Smooth muscle cell (in vitro differentiated cells): ENCODE data around the gene CD58. TPM values are rescaled to one million over a fixed set of nuclear protein-coding genes. Genes with fewer than 3 reads are reported as not detected.

Experiments
- DNase-seq: peaks from one replicate; lab custom pipeline; 2025; ENCODE audit not compliant: unreplicated experiment; lab: John Stamatoyannopoulos, UW
- H2AFZ ChIP-seq: fragments of 200-600 bp; sonication (generic); 2 replicates; pipeline ENCODE4 v1.6.0; 2016; ENCODE audit warnings: antibody characterized with exemption, low read depth, mild to moderate bottlenecking
- H3F3A ChIP-seq: fragments of 200-600 bp; sonication (generic); 2 replicates; pipeline ENCODE4 v1.6.0; 2017; ENCODE audit warnings: antibody characterized with exemption, low read depth
- H3K27ac ChIP-seq: fragments of 200-600 bp; sonication (generic); 2 replicates; pipeline ENCODE4 v1.5.1; 2016; ENCODE audit warnings: low read depth, mild to moderate bottlenecking
- H3K27me3 ChIP-seq: fragments of 200-600 bp; sonication (generic); 2 replicates; pipeline ENCODE4 v1.6.1; 2016; ENCODE audit warnings: low read depth, mild to moderate bottlenecking
- H3K36me3 ChIP-seq: fragments of 200-600 bp; sonication (generic); 2 replicates; pipeline ENCODE4 v1.5.1; 2016; ENCODE audit warnings: low read depth
- H3K4me1 ChIP-seq: fragments of 200-600 bp; sonication (generic); 2 replicates; pipeline ENCODE4 v1.5.1; 2016; ENCODE audit warnings: low read depth
- H3K4me2 ChIP-seq: fragments of 200-600 bp; sonication (generic); 2 replicates; pipeline ENCODE4 v1.6.0; 2016; ENCODE audit warnings: mild to moderate bottlenecking
- H3K4me3 ChIP-seq: fragments of 200-600 bp; sonication (generic); 2 replicates; pipeline ENCODE4 v1.5.1; 2016; ENCODE audit warnings: mild to moderate bottlenecking
- H3K79me2 ChIP-seq: fragments of 200-600 bp; sonication (generic); 2 replicates; pipeline ENCODE4 v1.6.0; 2016; ENCODE audit warnings: low read depth, mild to moderate bottlenecking
- H3K9ac ChIP-seq: fragments of 200-600 bp; sonication (generic); 2 replicates; pipeline ENCODE4 v1.6.0; 2016; ENCODE audit warnings: low read depth
- H3K9me3 ChIP-seq: fragments of 200-600 bp; sonication (generic); replicated peaks from 2 replicates; pipeline ENCODE4 v1.5.1; 2016; ENCODE audit warnings: low read depth
- H4K20me1 ChIP-seq: fragments of 200-600 bp; sonication (generic); 2 replicates; pipeline ENCODE4 v1.6.0; 2016; ENCODE audit warnings: low read depth
- WGBS: methylation state at CpG from one replicate; pipeline ENCODE4 v1.1.7; 2016; ENCODE audit warnings: low lambda C conversion rate; 5-methylcytosine and 5-hydroxymethylcytosine counted together
- polyA plus RNA-seq: library from polyadenylated mRNA; unstranded; fragments of >200 nt; fragmentation: Nextera tagmentation; extraction: Ambion mirVana; gene quantifications from 2 replicates; pipeline ENCODE4 v1.2.1, GENCODE V29; 2016
- total RNA-seq: library from RNA; depleted of rRNA; stranded (reverse); fragments of >200 nt; gene quantifications from 2 replicates; pipeline ENCODE4 v1.2.3, GENCODE V29; 2014
- TF ChIP-seq, protein P1 (sequence below): fragments of 200-600 bp; sonication (generic); IDR thresholded peaks from 2 replicates; pipeline ENCODE4 v1.5.1; 2017; ENCODE audit warnings: borderline replicate concordance, mild to moderate bottlenecking, antibody characterized with exemption; ENCODE audit not compliant: insufficient read depth, poor library complexity, severe bottlenecking

The CD58 gene
- total and polyA plus RNA-seq, 2 experiments from 2014 or later: 33.5 to 43.8 TPM

DNA sequence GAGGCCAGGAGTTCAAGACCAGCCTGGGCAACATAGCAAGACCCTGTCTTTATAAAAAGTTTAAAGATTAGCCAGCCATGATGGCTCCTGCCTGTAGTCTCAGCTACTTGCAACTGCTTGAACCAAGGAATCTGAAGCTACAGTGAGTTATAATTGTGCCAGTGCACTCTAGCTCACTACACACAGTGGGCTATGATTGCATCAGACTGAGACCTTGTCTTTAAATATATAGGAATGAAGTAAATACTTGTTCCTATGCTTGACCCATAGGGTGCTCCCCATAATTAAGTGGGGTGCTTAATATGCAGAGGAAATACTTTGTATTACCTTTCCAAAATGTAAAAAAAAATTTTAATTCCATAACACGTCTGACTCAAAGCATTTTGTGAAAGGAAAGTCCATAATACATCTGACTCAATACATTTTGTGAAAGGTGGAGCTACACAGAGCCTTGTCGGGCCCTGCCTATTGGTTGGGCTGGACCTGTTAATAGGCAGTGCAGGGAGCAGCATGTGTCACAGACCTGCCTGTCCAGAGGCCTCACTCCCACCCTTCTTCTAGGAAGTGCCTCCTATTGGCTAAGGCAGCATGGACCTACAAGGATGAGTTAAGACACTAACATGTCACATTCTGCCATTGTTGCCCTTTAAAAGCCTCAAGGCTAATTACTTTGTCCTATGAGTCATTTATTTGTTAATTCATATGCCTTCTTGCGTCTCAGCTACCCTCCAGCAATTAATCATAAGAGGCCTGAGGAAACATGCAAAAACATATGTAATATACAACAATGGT, 33.6 kb downstream of the CD58 start:
- Histone ChIP-seq H3F3A (no peaks in the 10 kb centered on the region), H3K9me3 (no peaks in the 10 kb centered on the region), H3K27ac (peak overlapping the region; percentile 69), H3K36me3 (peaks cover 4% of the 10 kb centered on the region), H3K79me2 (no peaks in the 10 kb centered on the region), H2AFZ (no peak overlapping the region), H3K4me3 (no peak overlapping the region), H4K20me1 (no peaks in the 10 kb centered on the region), H3K27me3 (no peaks in the 10 kb centered on the region), H3K9ac (no peak overlapping the region), H3K4me2 (no peak overlapping the region), H3K4me1 (no peaks in the 10 kb centered on the region)
- TF ChIP-seq, protein P1, sequence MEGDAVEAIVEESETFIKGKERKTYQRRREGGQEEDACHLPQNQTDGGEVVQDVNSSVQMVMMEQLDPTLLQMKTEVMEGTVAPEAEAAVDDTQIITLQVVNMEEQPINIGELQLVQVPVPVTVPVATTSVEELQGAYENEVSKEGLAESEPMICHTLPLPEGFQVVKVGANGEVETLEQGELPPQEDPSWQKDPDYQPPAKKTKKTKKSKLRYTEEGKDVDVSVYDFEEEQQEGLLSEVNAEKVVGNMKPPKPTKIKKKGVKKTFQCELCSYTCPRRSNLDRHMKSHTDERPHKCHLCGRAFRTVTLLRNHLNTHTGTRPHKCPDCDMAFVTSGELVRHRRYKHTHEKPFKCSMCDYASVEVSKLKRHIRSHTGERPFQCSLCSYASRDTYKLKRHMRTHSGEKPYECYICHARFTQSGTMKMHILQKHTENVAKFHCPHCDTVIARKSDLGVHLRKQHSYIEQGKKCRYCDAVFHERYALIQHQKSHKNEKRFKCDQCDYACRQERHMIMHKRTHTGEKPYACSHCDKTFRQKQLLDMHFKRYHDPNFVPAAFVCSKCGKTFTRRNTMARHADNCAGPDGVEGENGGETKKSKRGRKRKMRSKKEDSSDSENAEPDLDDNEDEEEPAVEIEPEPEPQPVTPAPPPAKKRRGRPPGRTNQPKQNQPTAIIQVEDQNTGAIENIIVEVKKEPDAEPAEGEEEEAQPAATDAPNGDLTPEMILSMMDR: no peak
- 74% methylated on average over 3 of the region's 3 CpGs for WGBS
- DNase-seq: no peak

GRCh38 chr1:116534014-116534739, 36.6 kb downstream of the CD58 start:
- WGBS: 99% methylated on average over 45 of the region's 45 CpGs
- H3K9me3 ChIP-seq: no peaks in the 10 kb centered on the region

DNA sequence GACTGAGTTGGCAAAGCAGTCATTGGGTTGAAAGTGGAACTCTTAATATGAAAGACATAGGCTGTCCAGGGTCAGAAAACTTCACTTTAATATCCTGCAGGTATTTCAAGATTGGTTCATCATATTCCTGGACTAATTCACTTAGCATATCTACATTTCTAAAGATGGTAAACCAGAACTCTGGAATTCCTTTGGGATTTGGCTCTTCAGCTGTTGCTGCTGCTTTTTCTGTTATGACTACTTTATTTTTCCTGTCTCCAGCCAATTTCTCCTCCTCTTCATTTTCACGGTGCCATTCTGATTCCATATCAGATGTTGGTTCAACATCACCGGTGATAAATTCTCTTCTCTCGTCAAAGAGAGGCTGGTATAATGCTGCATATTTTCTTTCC, 37.4 kb downstream of the CD58 start:
- Histone ChIP-seq H3K4me2 (no peak overlapping the region), H4K20me1 (no peaks in the 10 kb centered on the region), H3K4me3 (no peak overlapping the region), H2AFZ (no peak overlapping the region), H3K27ac (no peak overlapping the region), H3K79me2 (no peaks in the 10 kb centered on the region), H3K9me3 (no peaks in the 10 kb centered on the region), H3F3A (no peaks in the 10 kb centered on the region), H3K9ac (no peak overlapping the region), H3K36me3 (no peaks in the 10 kb centered on the region), H3K27me3 (no peaks in the 10 kb centered on the region), H3K4me1 (no peaks in the 10 kb centered on the region)
- WGBS: 94% methylated on average over 3 of the region's 3 CpGs
- DNase-seq: no peak
- TF ChIP-seq, protein P1: no peak

More at GRCh38 chr1:116534014-116534739, 36.6 kb downstream of the CD58 start:
- H3K4me2 ChIP-seq: no peak overlapping the region
- no peak overlapping the region for H3K27ac ChIP-seq
- DNase-seq: no peak
- no peaks in the 10 kb centered on the region for H3K4me1 ChIP-seq
- no peaks in the 10 kb centered on the region for H3K79me2 ChIP-seq
- no peaks in the 10 kb centered on the region for H3K27me3 ChIP-seq
- no peaks in the 10 kb centered on the region for H4K20me1 ChIP-seq
- H3K36me3 ChIP-seq: no peaks in the 10 kb centered on the region
- no peak overlapping the region for H3K9ac ChIP-seq
- TF ChIP-seq, protein P1: no peak
- H3K4me3 ChIP-seq: no peak overlapping the region
- H2AFZ ChIP-seq: no peak overlapping the region
- H3F3A ChIP-seq: no peaks in the 10 kb centered on the region
